Measurements from ENCODE around the gene STK40.

Gene STK40

GRCh38 chr1:36320291-36320761, 65.4 kb downstream of the STK40 start:
- DNase-seq (ENCODE audit: low read depth in 3 of 3): no peak

DNA sequence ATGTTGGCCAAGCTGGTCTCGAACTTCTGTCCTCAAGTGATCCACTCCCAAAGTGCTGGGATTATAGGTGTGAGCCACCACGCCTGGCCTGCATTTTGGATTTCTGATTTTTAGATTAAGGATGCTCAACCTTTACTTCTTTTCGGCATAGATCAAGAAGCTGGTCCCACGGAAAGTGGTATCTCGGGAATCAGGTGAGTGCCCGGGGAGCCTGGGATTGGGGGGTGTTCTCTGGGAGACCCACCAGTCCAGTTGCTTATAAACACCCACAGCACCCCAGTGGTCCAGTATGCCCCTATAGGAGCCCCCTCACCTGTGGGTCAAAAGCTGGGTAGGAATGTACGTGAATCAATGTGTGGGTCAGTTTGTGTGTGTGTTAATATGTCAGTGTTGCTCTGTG, 76.3 kb downstream of the STK40 start:
- no peak for DNase-seq (ENCODE audit: low read depth in 3 of 3)

- DNase-seq (ENCODE audit: low read depth in 3 of 3): no peak
Measured at GRCh38 chr1:36307601-36308330, 78.0 kb downstream of the STK40 start.

DNA sequence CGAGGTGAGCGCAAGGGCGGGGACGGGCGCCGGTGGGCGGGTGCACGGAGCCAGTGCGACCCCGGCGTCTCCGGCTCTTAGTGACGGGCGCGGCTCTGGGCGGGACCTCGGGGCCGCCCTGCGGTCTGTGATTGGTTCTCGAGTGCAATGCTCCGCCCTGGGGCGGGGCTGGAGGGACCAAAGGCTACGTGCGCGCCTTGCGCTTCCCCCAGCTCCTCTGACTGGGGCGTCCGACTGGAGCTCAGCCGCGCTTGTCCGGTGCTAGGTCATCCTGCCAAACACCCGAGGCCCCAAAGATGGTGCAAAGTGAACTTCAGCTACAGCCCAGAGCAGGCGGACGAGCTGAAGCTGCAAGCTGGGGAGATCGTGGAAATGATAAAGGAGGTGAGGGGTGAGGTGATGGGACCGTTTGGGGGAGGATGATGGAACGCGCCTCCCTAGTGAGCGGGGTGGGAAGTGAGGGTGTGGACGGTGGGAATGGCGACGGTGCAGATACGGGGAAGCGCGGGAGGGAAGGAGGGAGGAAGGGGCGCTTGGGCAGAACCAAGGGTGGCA, 78.7 kb downstream of the STK40 start:
- peak; percentile 78 to 93 (median 83) for DNase-seq (ENCODE audit: low read depth in 3 of 3)

GRCh38 chr1:36306210-36306901, 79.4 kb downstream of the STK40 start, which contains the start of gene SH3D21:
TSS of gene SH3D21 (plus strand) at chr1:36306368. CDS start at chr1:36306421, 53 bp downstream.
- peak in 1 of 3 experiments; percentile 38 for DNase-seq (ENCODE audit: low read depth in 3 of 3)

GRCh38 chr1:36305915-36306209, 79.9 kb downstream of the STK40 start:
- DNase-seq (ENCODE audit: low read depth in 3 of 3): no peak

- DNase-seq (ENCODE audit: low read depth in 3 of 3): peak in 2 of 3 experiments; percentile 45 to 54
Measured at GRCh38 chr1:36304970-36305914, 80.5 kb downstream of the STK40 start.

GRCh38 chr1:36304521-36304920, 81.2 kb downstream of the STK40 start:
- no peak for DNase-seq (ENCODE audit: low read depth in 3 of 3)

- DNase-seq (ENCODE audit: low read depth in 3 of 3): no peak
Measured at GRCh38 chr1:36303650-36304360, 81.9 kb downstream of the STK40 start.

DNA sequence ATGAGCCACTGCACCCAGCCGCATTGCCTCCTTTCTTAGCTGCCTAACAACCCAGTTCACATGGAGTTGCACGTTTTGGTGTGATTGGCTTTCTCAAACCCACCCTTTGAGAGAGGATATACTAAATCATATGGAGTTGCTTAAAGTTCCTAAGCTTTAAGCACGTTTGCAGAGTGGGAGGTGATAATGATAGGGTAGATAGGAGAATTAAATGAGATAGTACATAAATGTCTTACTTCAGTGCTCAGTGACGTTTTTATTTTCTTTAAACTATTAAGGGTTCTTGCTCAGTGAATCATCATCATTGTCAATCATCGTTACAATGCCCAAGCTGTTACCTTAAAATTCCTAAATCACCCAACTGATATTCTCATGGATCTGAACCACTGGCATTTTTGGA, 82.5 kb downstream of the STK40 start:
- no peak for DNase-seq (ENCODE audit: low read depth in 3 of 3)

DNA sequence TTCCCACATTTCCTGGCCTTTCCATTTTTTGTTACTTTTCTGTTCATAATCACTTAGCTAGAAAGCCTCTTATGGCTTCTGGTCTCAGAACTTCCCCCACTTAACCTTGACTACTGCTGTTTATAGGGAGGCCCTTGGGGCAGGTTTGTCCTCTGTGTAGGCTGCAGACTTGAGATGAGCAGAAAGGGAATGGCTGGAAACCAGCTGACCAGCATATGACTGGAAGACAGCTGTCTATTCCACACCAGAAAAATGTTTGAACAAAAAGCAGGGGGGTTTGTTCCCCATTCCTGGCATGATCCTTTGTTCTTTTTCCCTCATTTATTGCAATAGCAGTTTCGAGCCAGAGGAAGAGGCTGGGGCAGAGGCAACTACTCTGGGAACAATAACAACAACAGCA, 84.5 kb downstream of the STK40 start:
- DNase-seq (ENCODE audit: low read depth in 3 of 3): no peak

- DNase-seq (ENCODE audit: low read depth in 3 of 3): no peak
Measured at GRCh38 chr1:36300526-36300925, 85.2 kb downstream of the STK40 start.

GRCh38 chr1:36298640-36299039, 87.1 kb downstream of the STK40 start:
- no peak for DNase-seq (ENCODE audit: low read depth in 3 of 3)

DNA sequence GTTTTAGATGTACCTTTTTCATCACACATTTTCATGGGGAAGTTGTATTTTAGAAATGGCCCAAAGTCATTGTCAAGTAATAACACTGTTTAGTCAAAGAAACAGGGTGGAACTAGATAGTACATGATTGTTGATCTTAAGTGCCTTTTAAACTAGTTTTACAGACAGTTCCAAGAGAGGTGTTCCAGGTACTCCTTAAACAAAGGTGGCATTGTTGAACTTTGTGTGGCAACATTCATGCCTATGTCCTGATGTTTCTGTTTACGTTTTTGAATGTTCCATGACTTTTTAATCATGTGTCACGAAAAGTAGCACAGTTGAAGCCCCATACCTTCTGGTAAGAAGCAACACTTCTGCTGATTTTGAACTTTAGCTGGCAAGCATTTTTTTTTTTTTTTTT, 88.7 kb downstream of the STK40 start:
- no peak for DNase-seq (ENCODE audit: low read depth in 3 of 3)

- DNase-seq (ENCODE audit: low read depth in 3 of 3): no peak
Measured at GRCh38 chr1:36295390-36295789, 90.3 kb downstream of the STK40 start.

All from stimulated activated CD4-positive, alpha-beta T cell treated with anti-CD3 and anti-CD28 coated beads, TNF-alpha, amount 100 ng/mL, for 24 hours (primary cell).